K562 (cell line): ENCODE measurements around the gene SNX33. TPM values are rescaled to one million over a fixed set of nuclear protein-coding genes. Genes with fewer than 3 reads are reported as not detected.

Experiments
- DEAF1 ChIP-seq: fragments of 450-650 bp; formaldehyde crosslinking; IDR thresholded peaks from 2 replicates; pipeline ENCODE4 v1.4.0; 2020; ENCODE audit warnings: mild to moderate bottlenecking, moderate library complexity
- GATAD2B ChIP-seq: fragments of 450-650 bp; IDR thresholded peaks from 2 replicates; pipeline ENCODE4 v1.6.1; 2017; ENCODE audit warnings: mild to moderate bottlenecking, borderline replicate concordance
- GTF2B ChIP-seq: IDR thresholded peaks from 2 replicates; pipeline ENCODE4 v1.6.1; 2011; ENCODE audit not compliant: insufficient read length; ENCODE audit errors: extremely low read depth
- GTF2E2 ChIP-seq: fragments of 200-800 bp; sonication (Bioruptor generic); IDR thresholded peaks from 2 replicates; pipeline ENCODE4 v1.6.1; 2016; ENCODE audit warnings: missing genetic modification characterization, missing compliant biosample characterization
- HNRNPLL ChIP-seq: fragments of 200-400 bp; formaldehyde crosslinking; IDR thresholded peaks from 2 replicates; pipeline ENCODE4 v1.6.1; 2017; ENCODE audit warnings: low read length, low read depth, mild to moderate bottlenecking; ENCODE audit not compliant: poor library complexity, severe bottlenecking
- JUND ChIP-seq, 2 experiments: IDR thresholded peaks; 2 replicates in 1 of 2; 3 replicates in 1 of 2; pipeline ENCODE4 v1.6.1; 2011; ENCODE audit warnings: borderline replicate concordance in 2 of 2, low read depth in 2 of 2, low read length in 2 of 2, improper control_type of control experiment in 1 of 2, missing biosample characterization in 1 of 2, missing genetic modification characterization in 1 of 2, missing genetic modification reagents in 1 of 2
- KLF16 ChIP-seq: IDR thresholded peaks from 2 replicates; pipeline ENCODE4 v1.6.1; 2016; ENCODE audit warnings: antibody characterized with exemption
- MEF2D ChIP-seq: conservative IDR thresholded peaks from 2 replicates; pipeline ENCODE4 v1.6.1; 2016; ENCODE audit warnings: low read depth, missing genetic modification characterization, missing compliant biosample characterization
- MTA3 ChIP-seq: fragments of 450-650 bp; formaldehyde crosslinking; IDR thresholded peaks from 2 replicates; pipeline ENCODE4 v1.6.1; 2017; ENCODE audit warnings: mild to moderate bottlenecking, borderline replicate concordance
- NFYB ChIP-seq: IDR thresholded peaks from 2 replicates; pipeline ENCODE4 v1.6.1; 2011; ENCODE audit warnings: mild to moderate bottlenecking, moderate library complexity; ENCODE audit not compliant: insufficient read length; ENCODE audit errors: extremely low read depth
- NR3C1 ChIP-seq: sonication (generic); formaldehyde crosslinking; IDR thresholded peaks from 2 replicates; pipeline ENCODE4 v1.8.1; 2022; ENCODE audit warnings: missing genetic modification reagents
- PHB2 ChIP-seq: fragments of 450-650 bp; IDR thresholded peaks from 2 replicates; pipeline ENCODE4 v1.6.1; 2017; ENCODE audit warnings: low read depth
- RFX7 ChIP-seq: fragments of 250-450 bp; sonication (Bioruptor Pico); IDR thresholded peaks from 2 replicates; pipeline ENCODE4 v1.5.1; 2021; ENCODE audit warnings: mild to moderate bottlenecking
- SMAD1 ChIP-seq: fragments of 150-350 bp; IDR thresholded peaks from 2 replicates; pipeline ENCODE4 v1.6.1; 2014; ENCODE audit warnings: low read length, low read depth; ENCODE audit not compliant: partially characterized antibody
- SRSF1 ChIP-seq: fragments of 200-400 bp; formaldehyde crosslinking; IDR thresholded peaks from 2 replicates; pipeline ENCODE4 v1.6.1; 2017; ENCODE audit warnings: mild to moderate bottlenecking, low read depth, low read length, moderate library complexity
- STAT6 ChIP-seq: sonication (generic); formaldehyde crosslinking; IDR thresholded peaks from 2 replicates; pipeline ENCODE4 v1.8.1; 2023; ENCODE audit warnings: mild to moderate bottlenecking, missing genetic modification reagents
- THRAP3 ChIP-seq: fragments of 450-650 bp; IDR thresholded peaks from 2 replicates; pipeline ENCODE4 v1.6.1; 2016; ENCODE audit warnings: mild to moderate bottlenecking, inconsistent platforms, borderline replicate concordance
- ZNF212 ChIP-seq: fragments of 450-650 bp; formaldehyde crosslinking; IDR thresholded peaks from 2 replicates; pipeline ENCODE4 v1.4.0; 2020; ENCODE audit warnings: mild to moderate bottlenecking
- ZNF347 ChIP-seq: fragments of 450-650 bp; formaldehyde crosslinking; IDR thresholded peaks from 2 replicates; pipeline ENCODE4 v1.4.0; 2020; ENCODE audit warnings: low read depth, mild to moderate bottlenecking, moderate library complexity
- ZNF76 ChIP-seq: fragments of 250-450 bp; sonication (Bioruptor Pico); IDR thresholded peaks from 2 replicates; pipeline ENCODE4 v1.4.0; 2020; ENCODE audit warnings: mild to moderate bottlenecking, moderate library complexity, borderline replicate concordance
- ZNF79 ChIP-seq: fragments of 250-450 bp; sonication (Bioruptor Pico); IDR thresholded peaks from 2 replicates; pipeline ENCODE4 v1.4.0; 2020; ENCODE audit warnings: low read depth, mild to moderate bottlenecking, moderate library complexity
- polyA plus RNA-seq, 8 experiments: library from polyadenylated mRNA; depleted of rRNA in 4 of 8; stranded (reverse) in 5 of 8; unstranded in 3 of 8; fragments of >200 nt; fragmentation: Nextera tagmentation in 2 of 8; fragmentation: Illumina TruSeq in 1 of 8; extraction: Ambion mirVana in 2 of 8; extraction: Trizol in 1 of 8; gene quantifications; 2 replicates each; pipeline versions ENCODE4 v1.2.1 to v1.2.3, GENCODE V29; 2011 to 2014; ENCODE audit warnings: inconsistent platforms in 1 of 8, missing spikeins in 1 of 8
- total RNA-seq, 7 experiments: library from RNA; depleted of rRNA in 6 of 7; stranded (reverse); fragments of >200 nt in 6 of 7; fragmentation: Illumina TruSeq in 2 of 7; extraction: Trizol in 2 of 7; gene quantifications; 2 replicates each; pipeline versions ENCODE4 v1.2.1 to v1.2.3, GENCODE V29; 2011 to 2021; ENCODE audit warnings: low replicate concordance in 1 of 7

The SNX33 gene
- total and polyA plus RNA-seq, 9 of the 15 experiments (the other 6 are each of a cell fraction or from before 2014, with no cell fraction given), result 1.4 to 14.1 (median 8.2) TPM

- TF ChIP-seq JUND (IDR thresholded peaks at IDR 0.05; ENCODE audit: borderline replicate concordance, low read depth, low read length) (no peak; the same call in 1 of the 2 replicates), JUND (tag; IDR thresholded peaks at IDR 0.05; ENCODE audit: borderline replicate concordance, low read depth, low read length) (no peak; the same call in 2 of the 3 replicates), PHB2 (no peak), KLF16 (peak; percentile 68), SRSF1 (no peak), ZNF347 (CRISPR knock-in tag) (no peak), NFYB (peak; percentile 94), DEAF1 (CRISPR knock-in tag) (no peak), MEF2D (tag) (no peak), GATAD2B (no peak), THRAP3 (no peak), ZNF76 (CRISPR knock-in tag) (0 out of 2 replicates have a peak, but pooled peaks have one; percentile 66), MTA3 (peak; percentile 83; the same call in 1 of the 2 replicates), NR3C1 (no peak; the same call in 1 of the 2 replicates), GTF2B (no peak), SMAD1 (peak; percentile 18), ZNF212 (no peak), GTF2E2 (peak; percentile 52; the same call in 1 of the 2 replicates), HNRNPLL (peak; percentile 92), ZNF79 (no peak), RFX7 (no peak), STAT6 (no peak)
Measured at GRCh38 chr15:75639709-75640482, 7.8 kb upstream of the SNX33 start, which contains the start of gene IMP3 (continued).
